OCI-LY7 (cell line): Measurements from ENCODE around the gene THAP10. TPM values are rescaled to one million over a fixed set of nuclear protein-coding genes. Genes with fewer than 3 reads are reported as not detected.
"Not testable (repeated sequence)": the region's sequence is repeated elsewhere in the genome, so short reads cannot be mapped to it uniquely, and the experiment has no call there.

ENCODE experiments used
- BruUV-seq: library from RNA; stranded (reverse); fragments of 400-500 nt; replicated peaks from 2 replicates; lab custom pipeline; 2021; lab: Mats Ljungman, UMichigan
- CTCF ChIA-PET: fragments of 300-600 bp; sonication (Branson Sonifier 250); formaldehyde crosslinking; loops from one replicate; lab custom pipeline; 2022; ENCODE audit warnings: antibody characterized with exemption; ENCODE audit not compliant: unreplicated experiment; lab: Charles Lee
- POLR2A ChIA-PET: fragments of 300-600 bp; sonication (Branson Sonifier 250); formaldehyde crosslinking; loops from one replicate; lab custom pipeline; 2022; ENCODE audit warnings: antibody characterized with exemption; lab: Charles Lee
- DNase-seq: peaks from one replicate; pipeline ENCODE4 v3.0.0-alpha.2; 2015; ENCODE audit warnings: low spot score
- H2AFZ ChIP-seq: fragments of 200-600 bp; sonication (generic), shearing (Covaris generic); 2 replicates; pipeline ENCODE4 v1.6.1; 2014; ENCODE audit warnings: mild to moderate bottlenecking, antibody characterized with exemption, low read length, moderate library complexity
- H3K27ac ChIP-seq: fragments of 200-600 bp; sonication (generic); 2 replicates; pipeline ENCODE4 v1.5.1; 2014; ENCODE audit warnings: mixed run types, low read depth, mild to moderate bottlenecking, moderate library complexity, low read length, inconsistent platforms; ENCODE audit not compliant: poor library complexity, severe bottlenecking
- H3K36me3 ChIP-seq: fragments of 200-600 bp; sonication (generic); 2 replicates; pipeline ENCODE4 v1.6.1; 2014; ENCODE audit warnings: mild to moderate bottlenecking, antibody characterized with exemption, low read length, moderate library complexity, mixed read lengths; ENCODE audit not compliant: insufficient read depth
- H3K4me1 ChIP-seq: fragments of 200-600 bp; sonication (generic); 2 replicates; pipeline ENCODE4 v1.5.1; 2014; ENCODE audit warnings: mild to moderate bottlenecking, low read length; ENCODE audit not compliant: insufficient read depth, poor library complexity, severe bottlenecking
- H3K4me2 ChIP-seq: fragments of 200-600 bp; sonication (generic); 2 replicates; pipeline ENCODE4 v1.6.1; 2014; ENCODE audit warnings: mild to moderate bottlenecking, low read length
- H3K4me3 ChIP-seq: fragments of 200-600 bp; sonication (generic); 2 replicates; pipeline ENCODE4 v1.5.1; 2014; ENCODE audit warnings: mild to moderate bottlenecking, low read depth, low read length; ENCODE audit not compliant: poor library complexity, severe bottlenecking
- H3K79me2 ChIP-seq: fragments of 200-600 bp; sonication (generic); 2 replicates; pipeline ENCODE4 v1.6.1; 2016; ENCODE audit warnings: low read depth, mild to moderate bottlenecking, low read length, moderate library complexity, mixed read lengths; ENCODE audit not compliant: insufficient read depth
- H3K9me2 ChIP-seq: fragments of 200-600 bp; sonication (generic); 2 replicates; pipeline ENCODE4 v1.6.1; 2016; ENCODE audit warnings: mild to moderate bottlenecking, low read length, mixed read lengths; ENCODE audit not compliant: insufficient read depth
- H3K9me3 ChIP-seq: fragments of 200-600 bp; sonication (generic); 2 replicates; pipeline ENCODE4 v1.6.1; 2014; ENCODE audit warnings: mild to moderate bottlenecking, mixed run types, low read length, mixed read lengths
- H4K20me1 ChIP-seq: fragments of 200-600 bp; sonication (generic); 2 replicates; pipeline ENCODE4 v1.6.1; 2014; ENCODE audit warnings: mild to moderate bottlenecking, antibody characterized with exemption, low read length, moderate library complexity, mixed read lengths; ENCODE audit not compliant: insufficient read depth
- EZH2phosphoT487 ChIP-seq: fragments of 200-600 bp; sonication (generic); IDR thresholded peaks from 2 replicates; pipeline ENCODE4 v1.6.1; 2018; ENCODE audit warnings: low read depth, borderline replicate concordance, mild to moderate bottlenecking, mixed run types, antibody characterized with exemption, low read length, moderate library complexity, mixed read lengths
- intact Hi-C: fragments of 100-400 bp; cut with micrococcal nuclease; formaldehyde crosslinking; loops from one replicate; pipeline ENCODE4 v1.10.0; 2022; ENCODE audit not compliant: unreplicated experiment
- total RNA-seq, 2 experiments: library from RNA; depleted of rRNA in 1 of 2; stranded (reverse); fragments of >200 nt in 1 of 2; shearing (Covaris generic) in 1 of 2; gene quantifications; 2 replicates each; pipeline ENCODE4 v1.2.3, GENCODE V29; 2014 to 2022
- TF ChIP-seq, protein P1 (sequence below): fragments of 200-600 bp; sonication (generic); conservative IDR thresholded peaks from 2 replicates; pipeline ENCODE4 v1.5.1; 2014; ENCODE audit warnings: mild to moderate bottlenecking, antibody characterized with exemption, low read length, moderate library complexity, mixed read lengths

The THAP10 gene
- total RNA-seq, 2 experiments from 2014 or later = not detected

DNA sequence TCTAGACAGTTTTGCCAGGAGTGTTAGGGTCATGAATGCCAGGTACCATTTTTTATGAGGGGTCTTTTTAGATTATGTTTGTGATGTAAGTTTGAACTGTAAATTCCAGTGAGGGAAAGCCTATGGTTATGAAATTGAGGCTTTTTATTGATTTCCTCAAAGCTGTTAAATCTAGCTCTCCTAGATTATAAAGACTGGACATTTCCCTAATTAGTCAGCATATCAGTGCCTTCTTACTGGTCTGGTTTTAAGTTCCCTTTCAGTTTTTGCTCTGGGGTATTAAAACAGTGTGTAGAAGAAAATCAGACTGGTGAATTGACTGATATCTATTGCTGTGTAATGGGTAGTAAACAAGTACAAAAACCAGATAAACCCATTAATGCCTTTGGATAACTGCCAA is 39.6 kb upstream of the THAP10 start:
- TF ChIP-seq EZH2phosphoT487 = no peak
- TF ChIP-seq, protein P1, sequence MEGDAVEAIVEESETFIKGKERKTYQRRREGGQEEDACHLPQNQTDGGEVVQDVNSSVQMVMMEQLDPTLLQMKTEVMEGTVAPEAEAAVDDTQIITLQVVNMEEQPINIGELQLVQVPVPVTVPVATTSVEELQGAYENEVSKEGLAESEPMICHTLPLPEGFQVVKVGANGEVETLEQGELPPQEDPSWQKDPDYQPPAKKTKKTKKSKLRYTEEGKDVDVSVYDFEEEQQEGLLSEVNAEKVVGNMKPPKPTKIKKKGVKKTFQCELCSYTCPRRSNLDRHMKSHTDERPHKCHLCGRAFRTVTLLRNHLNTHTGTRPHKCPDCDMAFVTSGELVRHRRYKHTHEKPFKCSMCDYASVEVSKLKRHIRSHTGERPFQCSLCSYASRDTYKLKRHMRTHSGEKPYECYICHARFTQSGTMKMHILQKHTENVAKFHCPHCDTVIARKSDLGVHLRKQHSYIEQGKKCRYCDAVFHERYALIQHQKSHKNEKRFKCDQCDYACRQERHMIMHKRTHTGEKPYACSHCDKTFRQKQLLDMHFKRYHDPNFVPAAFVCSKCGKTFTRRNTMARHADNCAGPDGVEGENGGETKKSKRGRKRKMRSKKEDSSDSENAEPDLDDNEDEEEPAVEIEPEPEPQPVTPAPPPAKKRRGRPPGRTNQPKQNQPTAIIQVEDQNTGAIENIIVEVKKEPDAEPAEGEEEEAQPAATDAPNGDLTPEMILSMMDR = no peak

DNA sequence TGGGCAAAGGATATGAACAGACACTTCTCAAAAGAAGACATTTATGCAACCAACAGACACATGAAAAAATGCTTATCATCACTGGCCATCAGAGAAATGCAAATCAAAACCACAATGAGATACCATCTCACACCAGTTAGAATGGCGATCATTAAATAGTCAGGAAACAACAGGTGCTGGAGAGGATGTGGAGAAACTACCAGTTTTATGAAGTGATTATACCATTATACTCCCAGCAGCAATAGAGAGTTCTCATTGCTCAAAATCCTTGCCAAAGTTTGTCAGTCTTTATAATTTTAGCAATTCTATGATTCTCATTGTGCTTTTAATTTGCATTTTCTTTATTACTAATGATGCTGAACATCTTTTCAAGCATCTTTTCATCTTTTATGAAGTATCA is 34.7 kb upstream of the THAP10 start:
- H3K27ac ChIP-seq, H3K9me3 ChIP-seq, CTCF ChIA-PET, H3K4me1 ChIP-seq, BruUV-seq, H3K4me2 ChIP-seq, H3K79me2 ChIP-seq, H3K9me2 ChIP-seq, DNase-seq, H4K20me1 ChIP-seq, H3K36me3 ChIP-seq, H2AFZ ChIP-seq, intact Hi-C loops, POLR2A ChIA-PET, H3K4me3 ChIP-seq: not testable (repeated sequence)

More for the DNA sequence above, 39.6 kb upstream of the THAP10 start:
- intact Hi-C loops = no loop called here
- ChIA-PET POLR2A (no interaction called here), CTCF (no interaction called here)
- no TSS peak for BruUV-seq
- no peaks in the 10 kb centered on the region for H3K79me2 ChIP-seq
- no peak overlapping the region for H3K27ac ChIP-seq
- no peaks in the 10 kb centered on the region for H3K4me1 ChIP-seq
- no peaks in the 10 kb centered on the region for H3K9me3 ChIP-seq
- no peak overlapping the region for H2AFZ ChIP-seq
- H3K4me2 ChIP-seq = no peak overlapping the region
- no peaks in the 10 kb centered on the region for H3K36me3 ChIP-seq
- H4K20me1 ChIP-seq = no peaks in the 10 kb centered on the region
- no peak overlapping the region for H3K4me3 ChIP-seq
- no peaks in the 10 kb centered on the region for H3K9me2 ChIP-seq
- DNase-seq = no peak

DNA sequence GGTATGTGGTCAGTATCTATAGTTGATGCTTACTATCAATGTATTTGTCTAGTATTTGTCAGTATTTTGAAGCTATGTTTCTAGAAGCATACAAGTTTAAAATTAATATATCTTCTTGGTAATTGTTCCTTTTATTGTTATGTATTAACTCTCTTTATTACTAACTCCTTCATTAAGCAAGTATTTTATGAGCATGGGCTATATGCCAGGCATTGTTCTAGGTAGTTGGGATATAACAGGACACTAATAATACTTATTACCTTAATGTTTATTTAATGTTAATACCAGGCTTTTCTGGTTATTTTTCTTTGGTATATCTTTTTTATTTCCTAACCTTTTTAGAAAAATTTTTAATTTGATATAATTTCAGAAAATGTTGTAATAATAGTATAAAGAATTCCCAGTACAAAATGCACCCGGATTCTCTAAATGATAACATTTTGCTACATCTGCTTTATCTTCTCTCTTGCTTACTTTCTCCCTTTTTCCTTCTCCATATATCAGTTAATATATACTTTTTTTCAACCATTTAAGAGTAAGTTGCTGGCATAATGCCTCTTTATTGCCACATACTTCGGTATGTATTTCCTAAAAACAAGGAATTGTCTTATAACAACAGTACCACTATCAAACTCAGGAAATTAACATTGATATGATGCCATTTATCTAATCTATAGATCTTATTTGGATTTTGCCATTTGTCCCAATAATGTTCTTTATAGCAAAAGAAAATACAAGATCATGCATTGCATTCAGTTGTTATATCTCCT is 31.3 kb upstream of the THAP10 start:
- CTCF ChIA-PET = no interaction called here
- H3K36me3 ChIP-seq = no peaks in the 10 kb centered on the region
- H4K20me1 ChIP-seq = no peaks in the 10 kb centered on the region
- no TSS peak for BruUV-seq
- H3K4me2 ChIP-seq = no peak overlapping the region
- H3K9me2 ChIP-seq = no peaks in the 10 kb centered on the region
- H2AFZ ChIP-seq = no peak overlapping the region
- no peaks in the 10 kb centered on the region for H3K79me2 ChIP-seq
- intact Hi-C loops = no loop called here
- H3K4me3 ChIP-seq = no peak overlapping the region
- POLR2A ChIA-PET = no interaction called here
- H3K9me3 ChIP-seq = no peaks in the 10 kb centered on the region
- no peaks in the 10 kb centered on the region for H3K4me1 ChIP-seq
- H3K27ac ChIP-seq = no peak overlapping the region
- no peak for TF ChIP-seq EZH2phosphoT487
- TF ChIP-seq, protein P1 = no peak
- DNase-seq = no peak
